DMS79 treated with DMSO at 0.1 percent for 48 hours (cell line): ENCODE results near the gene PC.
A peak's percentile ranks its signal among the peaks of the same experiment; 100 is the strongest.

Experiments
- DNase-seq: peaks from one replicate; lab custom pipeline; 2025; lab: John Stamatoyannopoulos, UW

PC gene

DNA sequence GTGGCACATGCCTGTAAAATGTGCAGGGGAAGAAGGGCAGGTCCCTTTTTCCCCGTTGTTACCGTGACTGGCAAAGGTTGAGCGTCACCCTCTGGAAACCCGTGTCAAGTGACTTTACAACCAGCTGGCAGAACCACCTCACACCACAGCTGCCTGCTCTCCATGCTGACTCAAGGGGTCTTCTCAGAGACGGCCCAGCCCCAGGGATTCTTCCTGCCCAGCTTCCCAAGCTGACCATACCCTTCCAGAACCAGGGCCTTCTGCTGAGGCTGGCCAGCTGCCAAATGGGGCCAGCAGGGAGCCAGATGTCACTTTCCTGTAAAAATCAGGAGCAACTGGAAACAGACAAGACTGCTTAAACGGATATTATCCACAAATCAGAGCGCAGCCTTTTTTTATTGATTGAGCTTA lies 6.3 kb downstream of the PC start:
- peak; percentile 84 for DNase-seq

DNA sequence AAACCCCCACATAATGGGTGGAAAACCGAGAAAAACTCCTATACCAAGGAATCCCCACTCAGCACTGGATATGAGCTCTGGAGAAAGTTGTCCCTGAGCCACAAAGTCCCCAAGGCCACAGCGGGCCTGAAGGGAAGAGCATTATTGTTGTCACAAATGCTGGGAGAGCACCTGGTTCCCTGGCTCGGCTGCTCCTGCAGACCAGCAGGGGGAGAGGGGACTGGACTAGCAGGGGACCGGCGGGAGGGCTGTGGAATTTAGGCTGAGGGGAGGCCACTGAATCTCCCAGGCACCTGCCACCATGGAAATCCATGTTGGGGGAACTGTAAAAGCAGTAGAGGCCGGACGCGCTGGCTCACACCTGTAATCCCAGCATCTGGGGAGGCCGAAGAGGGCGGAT lies 7.0 kb downstream of the PC start:
- no peak for DNase-seq

DNA sequence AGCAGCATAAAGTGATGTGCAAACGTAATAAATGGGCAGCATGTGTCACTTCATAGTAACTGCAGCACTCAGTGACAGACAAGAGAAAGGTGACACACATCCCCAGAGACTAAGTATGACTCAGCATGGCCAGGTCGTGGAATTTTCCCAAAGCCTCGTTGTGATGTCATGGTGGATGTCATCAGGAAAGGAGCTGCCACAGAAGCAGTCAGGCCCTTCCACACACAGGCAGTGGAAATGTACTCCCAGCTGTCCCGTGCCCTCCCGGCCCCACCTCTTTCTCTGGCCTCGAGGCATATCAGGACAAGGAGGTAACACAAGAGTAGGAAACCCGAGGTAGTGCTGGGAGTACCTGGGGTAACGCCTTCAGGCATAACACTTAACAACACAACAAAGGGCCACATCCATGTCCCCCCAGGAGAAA lies 8.1 kb downstream of the PC start:
- DNase-seq = no peak

DNA sequence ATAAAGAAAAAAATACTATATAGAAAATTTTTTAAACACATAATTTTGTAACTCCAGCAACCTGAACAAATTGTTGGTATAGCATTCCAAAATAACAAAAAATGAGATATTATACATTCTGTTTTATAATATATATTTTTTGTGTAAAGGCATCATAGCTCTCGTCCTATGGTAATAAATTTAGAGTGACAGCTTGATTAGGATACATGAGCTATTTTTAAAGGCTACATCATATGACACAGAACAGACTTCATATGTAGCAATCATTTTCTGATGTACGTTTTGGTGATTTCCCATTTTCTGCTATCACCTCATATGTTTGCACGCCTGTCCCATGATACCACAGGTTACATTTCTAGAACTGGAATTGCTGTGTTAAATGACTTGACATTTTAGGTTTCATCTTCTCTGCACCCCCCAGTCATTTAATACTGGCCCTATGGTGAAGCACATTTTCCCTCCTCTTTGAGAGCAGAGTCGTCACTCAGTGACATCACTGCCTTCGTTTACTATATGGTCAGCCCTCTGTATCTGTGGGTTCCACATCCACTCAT lies 19.5 kb downstream of the PC start:
- no peak for DNase-seq

DNA sequence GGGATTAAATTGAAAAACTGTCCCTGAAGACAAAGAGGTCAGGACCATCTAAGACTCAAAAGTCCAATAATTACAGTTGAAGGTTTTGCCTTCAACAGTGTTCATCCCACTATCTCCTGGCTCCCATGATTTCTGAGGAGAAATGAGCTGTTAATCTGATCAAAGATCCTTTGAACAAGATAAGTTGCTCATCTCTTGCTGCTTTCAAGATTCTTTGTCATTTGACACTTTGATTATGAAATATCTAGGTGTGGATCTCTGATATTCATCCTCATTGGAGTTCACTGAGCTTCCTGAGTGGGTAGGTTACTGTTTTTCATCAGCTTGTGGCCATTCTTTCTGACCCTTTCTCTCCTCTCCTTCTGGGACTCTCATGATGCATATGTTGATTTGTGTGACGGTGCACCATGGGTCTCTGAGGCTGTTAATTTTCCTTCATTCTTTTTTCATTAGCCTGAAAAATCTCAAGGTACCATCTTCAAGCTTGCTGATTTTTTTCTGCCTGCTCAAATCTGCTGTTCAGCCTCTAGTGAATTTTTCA lies 20.9 kb downstream of the PC start:
- no peak for DNase-seq

DNA sequence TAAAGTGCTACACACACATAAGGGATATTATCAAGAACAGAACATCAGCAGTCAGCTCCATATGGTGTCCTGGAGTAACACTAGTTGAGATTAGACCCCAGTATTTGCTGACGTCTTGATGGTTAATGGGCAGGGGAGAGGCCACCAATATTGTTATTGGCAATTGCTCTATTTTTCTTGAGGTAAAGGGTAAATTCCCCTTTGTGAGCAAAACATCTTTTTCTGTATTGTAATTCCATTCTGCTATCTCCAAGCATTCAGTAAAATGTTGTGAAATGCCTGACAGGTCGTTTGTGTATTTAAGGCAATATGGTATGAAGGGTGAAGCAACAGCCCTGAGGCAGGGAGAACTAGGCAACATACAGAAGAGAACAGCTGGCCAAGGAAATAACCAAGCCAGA lies 21.9 kb downstream of the PC start:
- DNase-seq = no peak

DNA sequence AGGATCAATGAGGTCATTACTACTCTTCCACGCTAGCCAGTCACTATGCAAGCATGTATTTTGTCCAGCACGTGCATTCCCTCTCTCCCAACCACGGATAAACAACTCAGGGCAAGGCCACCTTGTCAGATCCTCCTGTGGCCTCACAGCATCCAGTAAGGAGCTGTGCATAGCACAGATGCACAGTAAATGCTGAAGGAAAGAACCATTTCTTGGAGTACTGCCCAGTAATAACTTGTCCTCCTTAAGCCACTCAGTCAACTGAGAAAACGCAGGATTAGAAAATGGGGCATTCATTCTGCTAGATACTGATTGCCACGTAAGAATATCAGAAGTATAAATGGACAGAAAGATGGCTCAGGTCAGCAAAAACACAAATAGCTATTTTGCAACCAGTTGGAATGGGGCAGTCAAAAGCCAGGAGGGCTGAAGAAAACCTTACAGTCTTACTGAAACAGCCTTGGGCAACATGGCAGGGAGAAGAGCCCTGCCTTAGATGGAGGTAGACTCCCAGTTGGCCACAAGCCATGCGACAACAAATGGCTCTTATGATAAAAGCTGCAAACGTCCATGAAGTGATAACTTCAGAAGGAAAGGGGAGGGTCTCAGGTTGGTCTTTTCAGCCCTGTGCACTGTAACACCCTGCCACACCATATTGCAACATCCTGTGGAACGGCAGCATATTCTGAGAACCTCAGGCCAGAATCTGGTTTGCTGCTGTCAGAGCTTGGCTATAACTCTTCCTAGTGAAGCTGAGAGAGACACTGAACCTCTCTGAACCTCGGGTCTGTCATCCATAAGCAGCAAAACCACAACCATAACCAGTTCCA lies 23.0 kb downstream of the PC start:
- DNase-seq = no peak

DNA sequence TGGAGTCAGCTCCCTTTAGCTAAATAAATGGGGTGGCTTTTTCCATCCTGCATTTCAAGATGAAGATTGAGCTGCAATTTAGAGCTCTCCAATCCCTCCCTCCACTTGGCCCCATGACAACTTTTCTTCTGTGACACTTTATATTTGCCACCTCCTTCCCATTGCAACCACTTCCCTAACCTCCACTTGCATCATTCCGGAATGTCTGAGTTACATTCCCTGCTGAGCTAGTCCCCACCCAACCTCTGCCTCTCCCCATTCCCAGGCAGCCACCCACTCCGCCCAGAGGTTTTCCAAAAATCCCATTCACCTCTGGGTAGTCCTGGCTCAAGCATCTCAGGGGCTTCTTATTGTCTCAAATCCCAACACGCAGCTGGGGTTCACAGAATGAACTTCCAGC lies 24.7 kb downstream of the PC start:
- DNase-seq = no peak

DNA sequence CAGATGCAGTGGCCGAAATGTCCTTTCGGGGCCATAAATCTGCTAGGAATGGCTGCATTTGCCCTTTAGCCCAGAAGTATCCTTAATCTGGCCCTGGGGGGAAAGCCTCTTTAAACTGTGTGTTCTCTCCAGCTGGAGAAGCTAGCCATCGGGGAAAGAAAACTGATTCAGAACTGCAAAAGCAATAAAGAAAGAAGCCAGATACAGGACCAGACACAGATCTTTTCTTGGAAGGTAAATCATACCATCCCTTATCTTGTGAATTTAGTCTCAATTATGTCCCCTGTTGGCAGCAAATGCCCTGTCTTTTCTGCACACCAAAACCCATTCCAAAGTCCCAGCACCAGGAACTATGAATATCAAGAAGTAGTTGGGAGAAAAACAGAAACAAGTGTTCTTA lies 25.6 kb downstream of the PC start:
- no peak for DNase-seq

DNA sequence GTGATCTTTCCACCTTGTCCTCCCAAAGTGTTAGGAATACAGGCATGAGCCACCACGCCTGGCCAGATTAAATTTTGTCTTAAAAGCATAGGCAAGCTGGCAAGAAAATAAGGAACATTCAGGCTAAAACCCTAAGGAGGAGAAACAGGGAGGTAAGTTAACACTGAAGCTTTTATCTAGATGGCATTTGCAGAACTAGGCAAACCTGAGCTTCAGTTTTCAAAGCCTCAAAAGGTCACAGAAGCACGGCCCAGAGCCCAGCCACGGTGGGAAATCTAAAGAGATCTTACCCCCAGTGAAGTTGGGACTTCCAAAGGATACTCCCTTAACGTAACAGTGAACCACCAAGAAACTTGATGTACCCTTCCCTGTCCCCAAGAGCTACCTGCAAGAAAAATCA lies 28.4 kb downstream of the PC start:
- DNase-seq = no peak

DNA sequence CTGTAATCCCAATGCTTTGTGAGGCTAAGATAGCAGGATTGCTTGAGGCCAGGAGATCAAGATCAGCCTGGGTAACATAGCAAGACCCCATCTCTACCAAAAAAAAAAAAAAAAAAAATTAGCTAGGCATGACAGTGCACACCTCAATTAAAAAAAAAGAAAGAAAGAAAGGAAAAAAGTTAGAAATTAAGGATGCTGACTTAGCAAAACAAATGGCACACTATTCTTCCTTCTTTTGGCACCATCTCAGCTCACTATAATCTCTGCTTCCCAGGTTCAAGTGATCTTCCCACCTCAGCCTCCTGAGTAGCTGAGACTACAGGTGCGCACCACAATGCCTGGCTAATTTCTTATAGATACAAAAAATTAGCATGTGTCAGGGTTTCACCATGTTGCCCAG lies 33.9 kb downstream of the PC start:
- DNase-seq = no peak

DNA sequence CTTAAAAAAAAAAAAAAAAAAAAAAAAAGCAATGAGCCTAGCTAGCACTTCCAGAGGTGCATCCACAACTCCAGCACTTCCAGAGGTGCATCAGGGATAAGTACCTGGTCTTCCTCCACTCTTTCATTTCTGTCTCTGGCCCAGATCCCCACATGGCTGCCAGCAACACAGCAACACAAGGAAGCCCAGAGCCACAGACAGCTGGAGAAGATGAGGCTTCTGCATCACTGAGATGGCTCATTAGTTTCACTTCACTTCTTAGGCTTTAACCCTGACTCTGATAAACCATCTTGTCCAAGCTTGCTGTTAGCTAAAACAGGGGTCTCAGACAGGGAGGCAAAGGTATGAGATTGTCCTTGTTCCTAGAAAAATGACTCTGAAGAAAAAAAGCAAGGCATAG lies 35.6 kb downstream of the PC start:
- DNase-seq = no peak

DNA sequence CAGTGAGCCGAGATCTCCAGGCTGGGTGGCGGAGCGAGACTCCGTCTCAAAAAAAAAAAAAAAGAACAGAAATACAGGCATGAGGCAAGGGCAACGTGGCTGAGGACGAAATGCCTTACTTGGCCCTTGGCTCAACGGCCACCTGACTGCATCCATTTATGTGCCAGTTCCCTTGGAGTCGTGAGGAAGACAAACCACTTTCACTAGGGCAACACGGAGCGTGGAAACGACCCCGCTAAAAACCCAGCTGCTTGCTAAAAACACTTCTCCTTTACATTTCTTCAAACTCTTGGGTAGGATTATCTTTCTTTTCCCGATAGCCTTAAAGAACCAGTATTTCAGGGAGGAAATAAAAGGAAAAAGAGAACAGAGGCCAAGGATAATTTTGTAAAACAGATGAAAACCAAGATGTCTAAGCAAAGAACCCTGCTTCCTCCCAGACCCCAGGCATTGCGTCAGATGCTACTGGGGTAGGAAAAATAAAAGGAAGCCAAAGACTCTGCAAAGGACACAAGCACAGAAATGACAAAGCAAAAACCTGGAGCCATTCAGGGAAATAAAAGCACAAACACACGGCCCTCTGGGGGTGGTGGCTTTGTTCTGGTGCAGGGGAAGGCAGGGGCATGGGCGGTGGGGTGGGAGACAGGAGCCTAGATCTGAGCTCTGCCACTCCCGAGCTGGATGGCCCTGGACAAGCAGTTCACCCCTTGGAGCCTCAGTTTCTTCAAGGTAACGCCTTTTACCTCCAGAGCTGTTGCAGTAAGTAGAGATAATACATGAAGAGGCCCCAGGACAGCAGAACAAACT lies 37.0 kb downstream of the PC start:
- DNase-seq = no peak

DNA sequence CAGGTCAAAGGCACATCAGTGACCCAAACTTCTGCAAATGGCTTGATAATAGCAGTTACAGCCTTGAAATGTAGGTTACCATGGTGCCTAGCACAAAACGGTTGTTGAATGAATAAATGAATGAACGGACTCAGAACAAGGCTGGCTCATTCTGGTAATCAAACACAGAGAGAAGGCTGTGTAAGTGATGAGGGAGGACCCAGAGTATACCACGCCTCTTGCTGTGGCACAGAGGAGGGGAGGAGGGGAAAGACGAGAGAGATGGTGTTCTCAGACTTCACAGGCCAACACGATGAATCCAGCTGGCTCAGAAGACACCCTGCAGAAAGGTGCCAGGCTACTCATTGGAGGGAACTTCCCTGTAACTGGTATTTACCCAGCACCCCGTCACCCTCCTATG lies 38.3 kb downstream of the PC start:
- no peak for DNase-seq

DNA sequence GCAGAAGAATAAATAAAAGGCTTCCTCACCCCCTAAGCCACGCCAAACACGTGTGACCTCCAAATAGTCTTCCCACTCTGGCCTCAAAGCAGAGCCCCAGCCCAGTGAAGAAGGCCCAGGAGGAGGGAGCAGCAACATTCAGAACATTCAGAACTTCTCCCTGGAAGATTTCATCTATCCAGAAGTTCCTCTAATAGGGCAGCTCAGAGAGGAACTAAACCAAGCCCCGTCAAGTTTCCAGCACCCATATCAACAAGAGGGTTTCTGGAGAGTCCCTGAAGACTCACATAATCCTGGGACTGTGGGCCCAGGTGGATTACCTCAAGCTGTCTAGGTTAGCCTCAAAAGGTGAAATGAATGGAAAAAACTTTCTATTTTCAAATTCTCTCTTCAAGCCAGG lies 39.4 kb downstream of the PC start:
- no peak for DNase-seq

DNA sequence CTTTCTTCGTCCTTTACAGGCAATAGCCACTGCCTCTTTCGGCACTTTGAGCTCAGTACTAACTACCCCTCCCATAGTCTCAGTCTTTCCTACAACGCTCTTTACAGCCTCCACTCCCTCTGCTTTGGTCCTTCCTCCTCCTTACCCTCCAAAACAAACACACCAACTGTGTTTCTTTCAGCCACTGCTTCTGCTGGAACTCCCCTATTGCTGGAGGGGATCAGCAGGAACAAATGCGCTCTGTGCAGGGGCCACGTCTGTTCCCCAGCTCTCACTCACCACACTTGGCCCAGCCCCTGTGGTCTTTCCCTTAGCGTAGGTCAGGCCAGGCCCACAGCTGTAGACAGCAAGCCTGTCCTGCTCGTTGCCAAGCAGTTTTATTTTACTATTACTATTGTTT lies 42.3 kb downstream of the PC start:
- DNase-seq = no peak

DNA sequence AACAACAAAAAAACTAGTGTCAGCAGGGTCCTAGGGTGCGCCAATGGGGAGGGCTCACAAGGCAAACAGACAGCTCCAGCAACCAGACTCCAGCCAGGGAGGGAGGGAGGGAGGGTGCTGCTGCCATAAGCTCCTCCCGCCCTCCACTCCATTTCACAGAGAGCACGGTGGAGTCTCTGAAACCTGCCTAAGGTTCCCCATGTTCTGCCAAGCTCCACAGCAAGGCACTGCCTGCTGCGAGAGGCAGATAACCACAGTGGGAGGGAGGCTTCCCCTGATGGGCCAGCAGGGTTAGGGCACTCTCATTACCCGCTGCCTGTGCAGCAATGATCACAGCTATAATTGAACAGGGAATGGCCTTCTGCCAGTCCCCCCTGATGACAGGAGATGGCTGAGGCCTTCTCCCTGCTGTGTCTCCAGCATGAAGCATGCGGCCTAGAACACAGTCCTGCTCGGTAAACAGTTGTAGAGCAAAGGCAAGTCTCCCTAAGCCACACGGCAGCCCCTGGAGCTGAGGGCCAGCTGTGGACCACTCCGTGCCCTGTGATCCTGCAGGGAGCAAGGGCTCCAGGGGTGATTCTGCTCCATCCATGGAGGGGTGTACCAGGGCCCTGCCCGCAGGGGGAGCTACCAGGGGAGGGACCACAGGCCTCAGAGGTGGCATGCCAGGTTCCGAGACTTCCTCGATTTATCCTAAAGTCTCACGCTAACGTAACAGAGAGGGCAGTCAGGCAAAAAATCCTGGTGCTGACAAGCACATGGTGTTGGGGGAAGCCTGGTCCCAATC lies 42.9 kb downstream of the PC start:
- DNase-seq = no peak

DNA sequence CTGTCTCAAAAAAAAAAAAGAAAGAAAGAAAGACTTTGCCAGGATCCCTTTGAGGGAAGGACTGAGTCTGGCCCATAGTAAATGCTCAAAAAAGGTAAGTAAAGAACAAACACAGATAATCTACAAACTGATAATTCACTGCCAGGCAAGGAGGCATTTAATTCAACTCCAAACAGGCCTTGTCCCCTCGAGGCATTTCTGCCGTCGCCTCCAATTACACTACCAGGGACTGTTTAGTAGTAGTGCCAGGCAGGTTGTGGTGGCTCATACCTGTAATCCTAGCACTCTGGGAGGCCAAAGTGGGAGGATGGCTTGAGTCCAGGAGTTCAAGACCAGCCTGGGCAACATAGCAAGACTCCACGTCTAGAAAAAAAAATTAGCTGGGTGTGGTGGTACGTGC lies 43.7 kb downstream of the PC start:
- no peak for DNase-seq

DNA sequence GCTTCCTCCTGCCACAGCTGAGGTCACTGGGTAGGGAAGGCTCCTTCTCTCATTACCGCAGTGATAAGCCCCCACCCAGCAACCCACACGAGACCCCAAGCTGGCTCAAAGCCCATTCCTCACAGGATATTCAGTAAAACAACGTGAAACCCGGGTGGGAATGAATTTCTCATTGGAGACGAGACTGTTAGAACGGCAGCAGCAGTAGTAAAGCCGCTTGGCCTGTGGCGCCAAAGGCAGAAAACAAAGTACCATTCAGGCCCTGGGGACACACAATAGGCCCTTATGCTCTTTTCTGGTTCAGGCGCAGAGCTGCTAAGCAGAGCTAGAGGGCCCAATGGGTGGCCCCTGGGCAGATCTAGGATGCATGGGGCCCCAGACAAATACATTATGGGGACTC lies 45.3 kb downstream of the PC start:
- no peak for DNase-seq

DNA sequence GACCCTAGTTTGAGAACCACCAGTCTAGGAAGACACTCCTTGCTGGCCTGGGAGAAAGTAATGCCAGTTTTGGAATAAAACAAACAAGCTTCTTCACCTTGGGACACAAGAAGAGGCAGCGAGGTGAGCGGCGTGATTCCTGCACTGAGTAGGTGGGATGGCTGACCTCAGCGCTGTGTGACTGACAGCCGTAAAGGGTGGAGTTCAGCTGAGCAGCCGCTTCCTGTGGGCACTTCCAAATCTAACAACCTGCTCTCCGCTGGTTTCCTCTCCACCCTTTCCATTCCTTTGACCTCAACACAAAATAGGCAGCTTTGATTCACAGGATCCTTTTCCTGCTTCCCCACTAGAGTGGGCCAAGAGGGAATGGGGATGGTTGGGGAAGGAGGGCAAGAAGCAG lies 45.8 kb downstream of the PC start:
- DNase-seq = no peak

DNA sequence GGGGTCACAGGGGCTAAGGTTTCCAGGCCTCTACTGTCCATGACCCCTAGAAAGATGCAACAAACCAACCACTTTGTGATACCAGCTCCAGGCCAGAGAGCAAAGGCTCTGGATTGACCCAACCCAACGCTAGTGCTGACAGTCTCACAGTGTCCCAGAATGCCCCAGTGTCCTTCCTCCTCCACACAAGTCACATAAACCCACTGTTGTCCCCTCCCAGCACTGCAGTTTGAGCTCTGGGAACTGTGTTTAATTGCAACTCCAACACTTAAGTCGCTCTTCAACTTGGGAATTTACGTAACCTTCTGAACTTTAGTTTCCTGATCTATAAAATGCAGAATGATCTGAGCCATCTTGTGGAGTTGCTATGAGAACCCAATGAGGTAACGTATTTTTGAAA lies 47.5 kb downstream of the PC start:
- DNase-seq = no peak

DNA sequence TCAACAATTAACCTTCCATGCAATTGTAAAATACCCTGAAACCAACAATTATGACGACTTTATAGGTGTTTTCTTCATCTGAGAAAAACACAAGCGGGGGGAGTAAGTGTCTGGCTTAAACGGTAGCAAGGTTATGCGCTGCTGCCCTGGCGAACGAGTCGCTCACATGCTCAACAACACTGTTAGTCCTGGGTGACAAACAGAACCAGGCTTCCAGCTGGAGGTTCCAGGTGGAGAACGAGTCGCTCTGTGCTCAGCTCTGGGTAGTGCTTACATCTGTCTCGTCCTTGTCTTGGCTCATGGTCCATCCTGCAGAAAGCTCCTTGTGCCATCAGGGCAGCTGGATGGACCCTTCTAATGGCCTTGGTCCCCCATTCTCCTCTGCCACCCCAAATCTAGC lies 48.2 kb downstream of the PC start:
- no peak for DNase-seq
